PC-3 (cell line): ENCODE results near the gene TBX15. TPM values are rescaled to one million over a fixed set of nuclear protein-coding genes. Genes with fewer than 3 reads are reported as not detected.

Source experiments
- ATAC-seq: fragments of 200-7000 bp; cut with Tn5 transposase; 2 replicates; pipeline ENCODE4 v1.9.1; 2020; ENCODE audit warnings: mild to moderate bottlenecking, moderate library complexity
- BruUV-seq: library from RNA; stranded (reverse); fragments of 400-500 nt; replicated peaks from 2 replicates; lab custom pipeline; 2021; lab: Mats Ljungman, UMichigan
- CTCF ChIA-PET: fragments of 300-600 bp; sonication (Branson Sonifier 250); formaldehyde crosslinking; loops from one replicate; lab custom pipeline; 2022; ENCODE audit warnings: antibody characterized with exemption; lab: Charles Lee
- POLR2A ChIA-PET: fragments of 300-600 bp; sonication (Branson Sonifier 250); formaldehyde crosslinking; loops from one replicate; lab custom pipeline; 2022; ENCODE audit warnings: antibody characterized with exemption; ENCODE audit not compliant: unreplicated experiment; lab: Charles Lee
- DNase-seq: peaks from one replicate; pipeline ENCODE4 v3.0.0-alpha.2; 2015
- H2AFZ ChIP-seq: fragments of 300-600 bp; sonication (generic); 2 replicates; pipeline ENCODE4 v1.6.0; 2016; ENCODE audit warnings: antibody characterized with exemption, low read length
- H3F3A ChIP-seq: fragments of 300-600 bp; sonication (generic); one replicate; pipeline ENCODE4 v1.6.0; 2017; ENCODE audit warnings: antibody characterized with exemption, low read length, control low read depth, mild to moderate bottlenecking; ENCODE audit not compliant: unreplicated experiment
- H3K27ac ChIP-seq: fragments of 300-600 bp; sonication (generic); 2 replicates; pipeline ENCODE4 v1.5.1; 2016; ENCODE audit warnings: mild to moderate bottlenecking, low read length
- H3K27me3 ChIP-seq: fragments of 300-600 bp; sonication (generic); 2 replicates; pipeline ENCODE4 v1.6.1; 2016; ENCODE audit warnings: low read length, mixed read lengths
- H3K36me3 ChIP-seq: fragments of 300-600 bp; sonication (generic); 2 replicates; pipeline ENCODE4 v1.6.1; 2016; ENCODE audit warnings: low read depth, mixed run types, low read length, mixed read lengths
- H3K4me1 ChIP-seq: fragments of 300-600 bp; sonication (generic); 2 replicates; pipeline ENCODE4 v1.5.1; 2016; ENCODE audit warnings: low read length; ENCODE audit not compliant: insufficient read depth
- H3K4me2 ChIP-seq: fragments of 300-600 bp; sonication (generic); 2 replicates; pipeline ENCODE4 v1.6.0; 2016; ENCODE audit warnings: low read length
- H3K4me3 ChIP-seq: fragments of 300-600 bp; sonication (generic); 2 replicates; pipeline ENCODE4 v1.5.1; 2016; ENCODE audit warnings: mild to moderate bottlenecking, low read length, mixed read lengths
- H3K79me2 ChIP-seq: fragments of 300-600 bp; sonication (generic); 2 replicates; pipeline ENCODE4 v1.6.1; 2017; ENCODE audit warnings: low read length, mixed read lengths
- H3K9ac ChIP-seq: fragments of 300-600 bp; sonication (generic); 2 replicates; pipeline ENCODE4 v1.6.0; 2016; ENCODE audit warnings: mild to moderate bottlenecking, low read length
- H3K9me2 ChIP-seq: fragments of 300-600 bp; sonication (generic); replicated peaks from 2 replicates; pipeline ENCODE4 v1.6.1; 2016; ENCODE audit warnings: mixed run types, low read length, mixed read lengths
- H3K9me3 ChIP-seq: fragments of 300-600 bp; sonication (generic); 2 replicates; pipeline ENCODE4 v1.6.1; 2016; ENCODE audit warnings: low read length, mixed read lengths
- H4K20me1 ChIP-seq: fragments of 300-600 bp; sonication (generic); 2 replicates; pipeline ENCODE4 v1.6.1; 2016; ENCODE audit warnings: low read length, mixed read lengths
- EZH2 ChIP-seq: fragments of 300-600 bp; sonication (generic); IDR thresholded peaks from one replicate; pipeline ENCODE4 v1.6.1; 2017; ENCODE audit warnings: antibody characterized with exemption, mild to moderate bottlenecking, low read length; ENCODE audit not compliant: unreplicated experiment
- EZH2phosphoT487 ChIP-seq: fragments of 300-600 bp; sonication (generic); IDR thresholded peaks from 2 replicates; pipeline ENCODE4 v1.6.1; 2018; ENCODE audit warnings: mild to moderate bottlenecking, antibody characterized with exemption, low read length, borderline replicate concordance
- intact Hi-C: fragments of 100-400 bp; cut with micrococcal nuclease; formaldehyde crosslinking; loops from 2 replicates; pipeline ENCODE4 v1.9.0; 2023
- total RNA-seq: library from RNA; depleted of rRNA; stranded (reverse); fragments of >200 nt; gene quantifications from 2 replicates; pipeline ENCODE4 v1.2.3, GENCODE V29; 2014
- TF ChIP-seq, protein P1 (sequence below): fragments of 300-600 bp; sonication (generic); conservative IDR thresholded peaks from 2 replicates; pipeline ENCODE4 v1.5.1; 2017; ENCODE audit warnings: antibody characterized with exemption, low read depth, mild to moderate bottlenecking, low read length

Gene TBX15
- total RNA-seq, 1 experiment from 2014 or later = 0.58 TPM

- peak overlapping the region; percentile 15; the same call in 1 of the 2 replicates for H3K4me2 ChIP-seq
- TF ChIP-seq, protein P1, sequence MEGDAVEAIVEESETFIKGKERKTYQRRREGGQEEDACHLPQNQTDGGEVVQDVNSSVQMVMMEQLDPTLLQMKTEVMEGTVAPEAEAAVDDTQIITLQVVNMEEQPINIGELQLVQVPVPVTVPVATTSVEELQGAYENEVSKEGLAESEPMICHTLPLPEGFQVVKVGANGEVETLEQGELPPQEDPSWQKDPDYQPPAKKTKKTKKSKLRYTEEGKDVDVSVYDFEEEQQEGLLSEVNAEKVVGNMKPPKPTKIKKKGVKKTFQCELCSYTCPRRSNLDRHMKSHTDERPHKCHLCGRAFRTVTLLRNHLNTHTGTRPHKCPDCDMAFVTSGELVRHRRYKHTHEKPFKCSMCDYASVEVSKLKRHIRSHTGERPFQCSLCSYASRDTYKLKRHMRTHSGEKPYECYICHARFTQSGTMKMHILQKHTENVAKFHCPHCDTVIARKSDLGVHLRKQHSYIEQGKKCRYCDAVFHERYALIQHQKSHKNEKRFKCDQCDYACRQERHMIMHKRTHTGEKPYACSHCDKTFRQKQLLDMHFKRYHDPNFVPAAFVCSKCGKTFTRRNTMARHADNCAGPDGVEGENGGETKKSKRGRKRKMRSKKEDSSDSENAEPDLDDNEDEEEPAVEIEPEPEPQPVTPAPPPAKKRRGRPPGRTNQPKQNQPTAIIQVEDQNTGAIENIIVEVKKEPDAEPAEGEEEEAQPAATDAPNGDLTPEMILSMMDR = no peak
- TF ChIP-seq EZH2phosphoT487 (no peak), EZH2 (no peak)
- H3K4me1 ChIP-seq = peaks cover 8% of the 10 kb centered on the region
- ChIA-PET POLR2A (no interaction called here), CTCF (no interaction called here)
- no TSS peak for BruUV-seq
- intact Hi-C loops = no loop called here
- no peak overlapping the region for H3K9ac ChIP-seq
- H3K36me3 ChIP-seq = no peaks in the 10 kb centered on the region
- ATAC-seq = peak; percentile 76
- H3K9me3 ChIP-seq = no peaks in the 10 kb centered on the region
- DNase-seq = peak; percentile 70
- H3K27ac ChIP-seq = no peak overlapping the region
- H4K20me1 ChIP-seq = no peaks in the 10 kb centered on the region
- H3K4me3 ChIP-seq = no peak overlapping the region
- H3F3A ChIP-seq = no peaks in the 10 kb centered on the region
- H3K27me3 ChIP-seq = no peaks in the 10 kb centered on the region
- no peaks in the 10 kb centered on the region for H3K79me2 ChIP-seq
- H3K9me2 ChIP-seq = no peaks in the 10 kb centered on the region
- H2AFZ ChIP-seq = peak overlapping the region; percentile 12; the same call in 1 of the 2 replicates
Observed at GRCh38 chr1:119002028-119002686, 14.0 kb upstream of the TBX15 start.

- POLR2A ChIA-PET = no interaction called here
- intact Hi-C loops = no loop called here
- no peaks in the 10 kb centered on the region for H3K9me2 ChIP-seq
- no peaks in the 10 kb centered on the region for H3K79me2 ChIP-seq
- DNase-seq = no peak
- H3F3A ChIP-seq = no peaks in the 10 kb centered on the region
- no peaks in the 10 kb centered on the region for H4K20me1 ChIP-seq
- H2AFZ ChIP-seq = peak overlapping the region; percentile 12; the same call in 1 of the 2 replicates
- H3K4me2 ChIP-seq = peak overlapping the region; percentile 15; the same call in 1 of the 2 replicates
- CTCF ChIA-PET = no interaction called here
- TF ChIP-seq, protein P1 = no peak
- TF ChIP-seq EZH2phosphoT487 (no peak), EZH2 (no peak)
- ATAC-seq = peak; percentile 29
- no peaks in the 10 kb centered on the region for H3K36me3 ChIP-seq
- no peak overlapping the region for H3K9ac ChIP-seq
- peaks cover 8% of the 10 kb centered on the region for H3K4me1 ChIP-seq
- no peaks in the 10 kb centered on the region for H3K27me3 ChIP-seq
- H3K27ac ChIP-seq = no peak overlapping the region
- H3K4me3 ChIP-seq = no peak overlapping the region
- H3K9me3 ChIP-seq = no peaks in the 10 kb centered on the region
- no TSS peak for BruUV-seq
Observed at GRCh38 chr1:119001181-119002027, 13.3 kb upstream of the TBX15 start.
